Nephron progenitor cell (in vitro differentiated cells): ENCODE results near the gene AMMECR1.

Experiments
- DNase-seq: peaks from one replicate; pipeline ENCODE4 v3.0.0; 2021
- H3K27ac Mint-ChIP-seq: 2 replicates; pipeline ENCODE4 v1.8.0; 2021; ENCODE audit warnings: mild to moderate bottlenecking, moderate library complexity, mixed read lengths
- H3K27me3 Mint-ChIP-seq: 2 replicates; pipeline ENCODE4 v1.8.0; 2021; ENCODE audit warnings: mild to moderate bottlenecking, low read depth, mixed read lengths; ENCODE audit not compliant: poor library complexity
- H3K36me3 Mint-ChIP-seq: 2 replicates; pipeline ENCODE4 v1.8.0; 2021; ENCODE audit warnings: low read depth, mixed read lengths
- H3K4me1 Mint-ChIP-seq: 2 replicates; pipeline ENCODE4 v1.8.0; 2021; ENCODE audit warnings: mixed read lengths
- H3K4me3 Mint-ChIP-seq: 2 replicates; pipeline ENCODE4 v1.8.0; 2021; ENCODE audit warnings: mild to moderate bottlenecking, moderate library complexity, mixed read lengths
- H3K9me3 Mint-ChIP-seq: 2 replicates; pipeline ENCODE4 v1.8.0; 2021; ENCODE audit warnings: mild to moderate bottlenecking, moderate library complexity, mixed read lengths
- CTCF ChIP-seq: fragments of 200-600 bp; sonication (generic); IDR thresholded peaks from 2 replicates; pipeline ENCODE4 v1.5.0; 2021; ENCODE audit warnings: antibody characterized with exemption

The AMMECR1 gene

GRCh38 chrX:110280954-110281353 is 36.9 kb downstream of the AMMECR1 start:
- H3K27ac Mint-ChIP-seq = no peak overlapping the region
- H3K36me3 Mint-ChIP-seq = peaks cover 15% of the 10 kb centered on the region
- no peak for DNase-seq
- no peak overlapping the region for H3K4me3 Mint-ChIP-seq
- no peaks in the 10 kb centered on the region for H3K27me3 Mint-ChIP-seq
- peaks cover 14% of the 10 kb centered on the region for H3K9me3 Mint-ChIP-seq
- no peak for TF ChIP-seq CTCF
- H3K4me1 Mint-ChIP-seq = peaks cover 10% of the 10 kb centered on the region

- H3K36me3 Mint-ChIP-seq = peaks cover 14% of the 10 kb centered on the region
- H3K4me1 Mint-ChIP-seq = peaks cover 10% of the 10 kb centered on the region
- H3K27ac Mint-ChIP-seq = no peak overlapping the region
- H3K27me3 Mint-ChIP-seq = no peaks in the 10 kb centered on the region
- DNase-seq = no peak
- peaks cover 13% of the 10 kb centered on the region for H3K9me3 Mint-ChIP-seq
- no peak for TF ChIP-seq CTCF
- no peak overlapping the region for H3K4me3 Mint-ChIP-seq
Measured at GRCh38 chrX:110277609-110278008, 40.3 kb downstream of the AMMECR1 start.

GRCh38 chrX:110276778-110277177 is 41.1 kb downstream of the AMMECR1 start:
- peaks cover 14% of the 10 kb centered on the region for H3K36me3 Mint-ChIP-seq
- peaks cover 6% of the 10 kb centered on the region for H3K4me1 Mint-ChIP-seq
- TF ChIP-seq CTCF = no peak
- no peak for DNase-seq
- peaks cover 13% of the 10 kb centered on the region for H3K9me3 Mint-ChIP-seq
- H3K27ac Mint-ChIP-seq = peak overlapping the region; percentile 43
- no peak overlapping the region for H3K4me3 Mint-ChIP-seq
- H3K27me3 Mint-ChIP-seq = no peaks in the 10 kb centered on the region

GRCh38 chrX:110268886-110269285 is 49.0 kb downstream of the AMMECR1 start:
- H3K27ac Mint-ChIP-seq = no peak overlapping the region
- no peak overlapping the region for H3K4me3 Mint-ChIP-seq

GRCh38 chrX:110268395-110268794 is 49.5 kb downstream of the AMMECR1 start:
- H3K36me3 Mint-ChIP-seq = peaks cover 4% of the 10 kb centered on the region
- no peak overlapping the region for H3K4me3 Mint-ChIP-seq
- no peaks in the 10 kb centered on the region for H3K27me3 Mint-ChIP-seq
- H3K4me1 Mint-ChIP-seq = peaks cover 5% of the 10 kb centered on the region
- H3K27ac Mint-ChIP-seq = no peak overlapping the region
- no peaks in the 10 kb centered on the region for H3K9me3 Mint-ChIP-seq
- no peak for DNase-seq
- TF ChIP-seq CTCF = no peak

More at GRCh38 chrX:110268886-110269285, 49.0 kb downstream of the AMMECR1 start:
- peaks cover 5% of the 10 kb centered on the region for H3K4me1 Mint-ChIP-seq
- H3K36me3 Mint-ChIP-seq = peaks cover 4% of the 10 kb centered on the region
- no peak for DNase-seq
- TF ChIP-seq CTCF = no peak
- no peaks in the 10 kb centered on the region for H3K27me3 Mint-ChIP-seq
- no peaks in the 10 kb centered on the region for H3K9me3 Mint-ChIP-seq

- no peak for TF ChIP-seq CTCF
- no peak overlapping the region for H3K4me3 Mint-ChIP-seq
- peaks cover 4% of the 10 kb centered on the region for H3K36me3 Mint-ChIP-seq
- no peaks in the 10 kb centered on the region for H3K9me3 Mint-ChIP-seq
- H3K27ac Mint-ChIP-seq = no peak overlapping the region
- DNase-seq = no peak
- no peaks in the 10 kb centered on the region for H3K27me3 Mint-ChIP-seq
- H3K4me1 Mint-ChIP-seq = peaks cover 5% of the 10 kb centered on the region
Measured at GRCh38 chrX:110267874-110268273, 50.0 kb downstream of the AMMECR1 start.
